CD4-positive, alpha-beta T cell treated with Interleukin-12 subunit alpha and Interleukin-12 subunit beta, for 1 hour (primary cell): Measurements from ENCODE around the gene GET3.
A peak's percentile ranks its signal among the peaks of the same experiment; 100 is the strongest.

ENCODE experiments used
- DNase-seq: peaks from one replicate; pipeline ENCODE4 v3.0.0-alpha.2; 2020

GET3 gene

GRCh38 chr19:12754465-12755196 is 17.3 kb downstream of the GET3 start:
- DNase-seq: no peak

- DNase-seq: no peak
Observed at GRCh38 chr19:12756150-12756883, 19.0 kb downstream of the GET3 start.

GRCh38 chr19:12757544-12758274 is 20.4 kb downstream of the GET3 start:
- peak; percentile 72 for DNase-seq

DNA sequence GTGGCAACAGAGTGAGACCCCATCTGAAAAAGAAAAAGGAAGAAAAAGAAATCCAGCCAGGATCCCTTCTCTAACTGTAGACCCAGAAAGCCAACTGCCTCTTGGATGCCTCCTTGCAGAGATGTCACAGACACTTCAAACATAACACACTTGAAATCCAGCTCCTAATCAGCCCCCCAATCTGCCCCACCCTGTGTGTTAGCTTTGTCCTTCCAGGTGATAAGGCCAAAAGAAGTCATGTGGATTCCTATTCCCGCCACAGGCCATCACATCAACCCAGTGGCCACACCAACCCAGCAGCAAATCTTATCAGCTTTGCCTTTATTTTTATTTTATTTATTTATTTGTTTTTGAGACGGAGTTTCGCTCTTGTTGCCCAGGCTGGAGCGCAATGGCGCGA is 22.4 kb downstream of the GET3 start:
- DNase-seq: no peak

DNA sequence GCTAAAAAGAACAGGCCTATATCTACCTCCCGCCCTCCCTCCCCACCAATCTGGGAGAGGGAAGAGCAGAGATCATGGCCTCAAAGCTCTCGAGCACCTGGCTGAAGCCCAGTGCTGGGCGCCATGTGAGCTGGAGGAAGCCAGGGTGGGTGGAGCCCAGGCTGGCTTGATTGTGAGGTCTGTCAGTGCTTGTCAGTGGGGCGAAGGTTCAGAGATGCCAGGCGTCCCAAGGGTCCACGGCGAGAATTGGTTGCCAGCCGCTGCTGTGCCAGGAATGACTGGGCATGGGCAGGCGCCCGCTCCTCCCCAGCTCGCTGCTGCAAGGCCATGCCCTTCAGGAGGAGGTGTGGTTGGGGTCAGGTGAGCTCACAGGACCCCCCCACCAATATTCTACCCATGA is 25.8 kb downstream of the GET3 start:
- no peak for DNase-seq

DNA sequence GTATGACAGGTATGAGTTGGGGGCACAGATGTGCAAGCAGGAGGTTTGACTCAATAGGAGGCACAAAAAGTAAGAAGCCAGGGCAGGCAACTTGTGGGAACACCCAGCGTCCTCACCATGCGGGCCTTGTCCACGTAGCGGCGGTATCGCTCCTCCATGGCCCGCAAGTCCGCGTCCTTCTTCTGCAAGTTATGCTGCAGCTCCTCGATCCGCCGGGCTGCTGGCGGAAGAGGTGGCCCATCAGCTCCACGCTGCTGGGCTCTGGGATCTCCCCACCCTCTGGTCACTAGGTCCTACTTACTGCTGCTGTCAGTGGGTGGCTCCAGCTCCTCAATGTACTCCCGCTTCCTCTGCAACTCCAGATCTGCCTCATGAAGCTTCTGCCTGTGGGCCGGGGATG is 27.4 kb downstream of the GET3 start:
- DNase-seq: no peak

DNA sequence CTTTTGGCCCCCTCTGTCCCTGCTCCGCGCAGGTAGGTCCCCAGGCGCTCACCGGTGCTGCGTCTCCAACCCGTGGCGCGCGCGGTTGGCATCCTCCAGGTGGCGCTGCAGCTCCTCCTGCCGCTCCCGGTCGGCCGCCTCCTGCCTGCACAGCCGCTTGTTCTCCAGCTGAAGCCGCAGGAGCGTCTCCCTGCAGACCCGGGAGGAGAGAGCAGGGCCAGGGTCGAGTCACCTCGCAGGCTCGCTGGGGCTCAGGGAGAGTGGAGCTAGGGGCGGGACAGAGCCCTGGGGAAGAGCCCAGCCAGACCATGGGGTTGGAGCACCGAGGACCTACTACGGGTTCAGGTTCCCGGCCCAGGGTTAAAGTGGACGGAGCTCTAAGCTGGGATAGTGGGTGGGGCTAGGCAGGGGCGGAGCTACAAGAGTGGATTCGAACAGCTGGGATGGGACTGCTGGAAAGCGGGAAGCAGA is 28.8 kb downstream of the GET3 start:
- DNase-seq: peak; percentile 87

DNA sequence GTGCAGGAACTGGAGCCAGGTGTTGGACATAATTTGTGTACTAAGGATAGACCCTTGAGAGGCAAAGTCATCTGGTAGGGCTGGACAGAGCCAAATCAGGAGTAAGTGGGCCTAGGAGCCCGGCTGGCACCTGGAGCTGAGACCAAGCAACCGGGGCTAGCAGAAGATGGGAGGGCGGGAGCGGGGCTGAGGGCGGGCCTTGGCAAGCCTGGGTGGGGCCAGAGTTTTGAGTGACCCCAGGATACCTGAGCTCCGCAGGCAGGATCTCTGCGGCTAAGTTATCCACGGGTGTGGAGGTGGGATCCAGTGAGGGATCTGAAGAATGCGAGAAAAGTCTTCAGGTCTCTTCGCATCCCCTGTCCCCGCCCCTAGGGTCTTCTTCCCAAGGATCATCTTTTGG is 29.9 kb downstream of the GET3 start:
- no peak for DNase-seq

DNA sequence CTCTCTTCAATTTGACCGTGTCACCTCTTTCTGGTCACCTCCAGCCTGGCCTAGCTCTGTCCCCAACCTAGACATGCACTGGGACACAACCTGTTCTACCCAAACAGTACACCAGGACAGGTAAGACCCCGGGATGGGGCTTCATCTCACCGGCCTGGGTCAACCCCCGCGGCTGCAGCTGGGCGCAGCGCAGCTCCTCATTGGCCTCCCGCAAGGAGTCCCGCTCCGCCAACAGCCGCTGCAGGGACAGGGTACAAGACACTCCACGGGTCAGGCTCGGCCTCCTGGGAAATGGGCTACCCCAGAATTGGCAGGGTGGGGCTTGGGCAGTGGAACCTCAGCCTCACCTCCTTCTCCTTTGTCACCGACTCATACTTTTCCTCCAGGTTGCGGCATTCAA is 30.4 kb downstream of the GET3 start:
- no peak for DNase-seq

DNA sequence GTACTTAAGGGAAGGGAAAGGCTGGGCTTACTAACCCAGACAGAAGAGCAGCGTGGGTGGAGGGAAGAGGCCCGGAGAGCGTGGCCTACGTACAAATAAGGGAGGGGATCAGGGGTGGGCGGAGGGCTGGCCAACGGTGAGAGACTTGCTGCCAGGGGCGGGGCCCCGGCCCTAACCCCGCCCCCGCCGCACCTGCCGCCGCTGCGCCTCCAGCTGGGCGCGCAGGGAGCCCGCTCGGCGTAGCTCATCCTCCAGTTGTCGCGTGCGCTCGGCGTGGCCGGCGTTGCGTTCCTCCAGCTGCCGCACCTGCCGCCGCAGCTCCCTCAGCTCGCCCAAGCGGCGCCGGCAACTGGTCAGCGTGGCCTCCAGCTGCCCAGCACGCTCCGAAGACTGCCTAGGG is 32.4 kb downstream of the GET3 start:
- DNase-seq: peak; percentile 80

DNA sequence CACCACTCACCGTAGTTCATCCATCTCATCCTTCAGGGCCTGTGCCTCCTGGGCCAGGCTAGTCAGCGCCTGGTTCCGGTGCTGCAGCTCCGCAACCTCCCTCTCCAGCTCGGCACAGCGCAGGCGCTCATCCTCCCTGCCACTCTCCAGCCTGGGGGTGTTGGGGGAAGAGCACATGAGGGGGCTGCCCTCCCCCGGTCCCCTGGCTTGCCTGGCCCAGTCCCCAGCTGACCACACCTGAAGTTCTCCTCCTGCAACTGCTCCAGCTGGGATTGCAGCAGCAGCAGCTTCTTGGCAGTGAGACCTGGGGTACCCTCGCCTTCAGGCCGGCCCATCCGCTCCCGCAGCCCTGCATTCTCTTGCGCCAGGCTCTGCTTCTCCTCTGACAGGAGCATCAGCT is 33.6 kb downstream of the GET3 start:
- DNase-seq: no peak

GRCh38 chr19:12772323-12772722 is 35.0 kb downstream of the GET3 start:
- no peak for DNase-seq

- DNase-seq: no peak
Observed at GRCh38 chr19:12773571-12773970, 36.3 kb downstream of the GET3 start.

GRCh38 chr19:12774588-12775555 is 37.6 kb downstream of the GET3 start, which contains the start of gene HOOK2:
Gene HOOK2 (minus strand): TSS chr19:12775552. CDS start chr19:12775449, 103 bp downstream.
- DNase-seq: peak; percentile 74

DNA sequence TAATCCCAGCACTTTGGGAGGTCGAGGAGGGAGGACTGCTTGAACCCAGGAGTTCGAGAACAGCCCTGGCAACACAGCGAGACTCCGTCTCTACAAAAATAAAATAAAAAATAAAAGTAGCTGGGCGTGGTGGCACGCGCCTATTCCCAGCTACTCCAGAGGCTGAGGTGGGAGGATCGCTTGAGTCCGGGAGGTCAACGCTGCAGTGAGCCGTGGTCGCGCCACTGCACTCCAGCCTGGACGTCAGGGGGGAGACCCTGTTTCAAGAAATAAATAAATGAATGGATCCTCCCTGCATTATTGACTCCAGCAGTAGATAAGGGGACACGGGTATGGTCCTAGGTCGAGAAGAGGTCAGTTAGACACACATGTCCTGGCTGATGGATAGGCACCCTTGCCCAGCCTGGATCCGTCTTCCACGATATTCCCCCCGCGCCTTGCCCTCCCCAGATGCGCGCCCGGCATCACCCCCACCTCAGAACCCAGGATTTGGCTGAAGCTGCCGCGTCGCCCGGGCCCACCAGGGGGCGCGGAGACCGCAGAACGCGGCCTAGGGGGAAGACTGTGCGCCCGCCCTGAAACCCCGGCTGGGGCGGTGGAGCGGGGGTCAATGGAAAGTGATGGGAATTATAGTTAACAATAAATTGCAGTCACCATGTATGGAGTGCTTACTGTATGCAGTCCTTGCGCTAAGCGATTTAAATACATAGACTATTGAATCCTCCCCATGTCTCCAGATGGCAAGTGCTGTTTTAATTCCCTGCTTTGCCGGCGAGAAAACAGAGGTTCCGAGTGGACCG is 40.1 kb downstream of the GET3 start:
- peak; percentile 84 for DNase-seq

DNA sequence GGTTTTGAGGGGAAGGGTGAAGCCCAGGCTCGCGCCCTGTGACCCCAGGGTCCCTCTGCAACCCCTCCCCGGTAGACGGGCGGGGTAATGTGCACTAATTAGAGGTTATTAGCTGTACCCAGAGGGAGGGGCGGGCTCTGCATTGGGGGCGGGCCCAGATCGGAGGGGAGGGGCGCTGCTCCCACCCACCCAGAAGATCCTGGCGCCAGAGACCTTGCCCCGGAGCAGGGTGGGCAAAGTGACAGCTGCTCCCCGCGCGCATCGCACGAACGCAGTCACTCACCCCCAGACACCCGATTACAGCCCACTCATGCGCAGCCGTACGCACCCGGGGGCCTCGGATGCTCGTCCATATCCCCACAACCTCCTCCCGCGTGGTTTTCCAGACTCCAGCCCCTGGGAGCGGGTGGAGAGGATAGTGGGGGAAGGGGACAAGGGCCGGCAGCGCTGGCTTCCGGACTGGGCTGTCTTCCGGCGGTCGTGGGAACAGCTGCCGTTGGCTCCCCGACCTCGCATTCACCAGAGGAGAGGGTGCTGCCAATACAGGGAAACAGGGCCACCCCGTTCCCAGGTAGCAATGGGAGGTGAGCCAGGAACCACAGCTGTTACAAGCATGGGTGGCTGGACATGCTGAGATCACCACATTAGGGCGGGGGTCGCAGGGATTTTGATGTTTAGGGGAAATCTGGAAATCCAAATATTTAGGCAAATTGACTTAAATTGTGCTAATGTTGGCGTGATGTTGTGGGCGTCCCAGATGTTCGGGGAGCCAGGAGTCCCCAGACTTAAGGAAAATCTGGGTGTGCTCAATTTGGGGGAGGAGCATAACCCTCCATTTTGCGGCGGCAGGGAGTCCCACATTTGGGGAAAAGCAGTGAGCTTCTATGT is 41.0 kb downstream of the GET3 start:
- peak; percentile 57 for DNase-seq

- DNase-seq: no peak
Observed at GRCh38 chr19:12778905-12779161, 41.5 kb downstream of the GET3 start.

DNA sequence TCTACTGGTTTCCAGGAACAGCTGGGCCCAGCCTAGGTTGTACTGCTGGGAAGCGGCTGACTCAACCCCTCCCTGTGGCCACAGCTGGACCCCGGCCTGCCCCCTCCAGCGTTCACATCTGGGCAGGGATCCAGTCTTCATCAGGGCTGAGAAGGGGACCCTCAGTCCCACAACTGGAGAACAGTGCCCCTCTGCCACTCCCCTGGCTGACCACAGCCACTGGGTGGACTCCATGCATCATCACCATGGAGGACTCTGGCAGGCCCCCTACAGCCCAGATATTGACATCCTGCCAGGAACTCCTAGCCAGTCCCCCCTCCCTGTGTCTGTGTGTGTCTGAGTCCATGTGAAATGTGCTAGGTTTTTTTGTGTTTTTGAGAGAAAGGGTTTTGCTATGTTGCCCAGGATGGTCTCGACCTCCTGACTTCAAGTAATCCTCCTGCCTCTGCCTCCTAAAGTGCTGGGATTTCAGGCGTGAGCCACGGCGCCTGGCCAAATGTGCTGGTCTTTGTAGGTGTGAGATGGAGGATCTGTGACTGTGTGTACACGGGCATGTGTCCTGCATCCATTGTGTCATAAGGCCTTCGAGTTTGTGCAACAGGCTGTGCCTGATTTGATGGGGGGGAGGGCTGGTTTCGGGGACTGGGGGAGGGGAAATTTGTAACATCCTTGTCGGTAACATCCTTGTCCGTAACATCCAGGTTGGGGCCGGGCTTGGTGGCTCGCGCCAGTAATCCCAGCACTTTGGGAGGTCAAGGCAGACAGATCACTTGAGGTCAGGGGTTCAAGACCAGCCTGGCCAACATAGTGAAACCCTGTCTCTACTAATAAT is 42.1 kb downstream of the GET3 start:
- peak; percentile 26 for DNase-seq

DNA sequence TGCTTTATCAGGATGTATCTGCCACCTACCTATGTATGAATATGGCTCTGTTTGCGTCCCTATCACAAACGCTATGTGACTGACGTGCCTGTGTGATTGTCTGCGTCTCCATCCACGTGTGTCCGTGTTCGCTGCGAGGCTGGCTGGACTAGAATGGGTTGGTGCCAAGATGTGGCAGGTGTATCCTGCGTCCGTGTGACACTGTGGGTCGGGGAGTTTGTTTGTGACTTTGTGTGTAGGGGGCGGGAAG is 44.8 kb downstream of the GET3 start:
- DNase-seq: no peak
